ENCODE data around the gene AKAP13.

The AKAP13 gene

GRCh38 chr15:85595804-85596536, 215.6 kb downstream of the AKAP13 start:
- no peak for DNase-seq (ENCODE audit: low read depth)
- H3K4me3 ChIP-seq (ENCODE audit: low read depth, low read length): no peak overlapping the region

DNA sequence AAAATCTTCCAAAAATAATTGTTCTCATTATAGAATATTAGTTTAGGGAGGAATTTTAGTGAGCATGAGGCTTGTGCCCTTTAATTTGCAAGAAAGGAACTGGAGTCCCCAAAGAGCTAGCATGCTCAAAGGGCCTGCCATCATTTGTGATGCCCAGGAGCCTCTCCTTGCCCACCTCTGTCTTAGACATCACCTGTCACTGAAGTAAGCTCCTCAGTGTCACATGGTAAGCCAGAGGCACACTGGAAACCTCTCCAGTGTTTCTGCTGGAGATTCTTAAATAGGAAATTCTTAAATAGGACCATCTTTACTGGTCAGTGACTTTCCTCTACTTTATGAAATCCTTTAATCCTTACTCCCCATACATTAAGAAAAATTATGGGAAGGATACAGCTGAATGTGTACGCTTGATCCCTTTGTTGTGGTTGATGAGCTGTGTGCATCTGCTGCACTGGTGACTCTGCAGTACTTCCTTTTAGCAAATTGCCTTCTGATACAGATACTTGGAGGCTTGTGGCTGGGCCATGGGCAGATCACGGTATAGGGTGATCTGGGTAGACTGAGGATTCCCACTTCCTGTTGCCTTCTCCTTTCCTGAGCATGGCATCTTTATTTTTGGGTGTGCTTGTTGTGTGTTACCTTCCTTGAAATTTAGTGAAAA, 216.9 kb downstream of the AKAP13 start:
- DNase-seq (ENCODE audit: low read depth): no peak
- no peak overlapping the region for H3K4me3 ChIP-seq (ENCODE audit: low read depth, low read length)

DNA sequence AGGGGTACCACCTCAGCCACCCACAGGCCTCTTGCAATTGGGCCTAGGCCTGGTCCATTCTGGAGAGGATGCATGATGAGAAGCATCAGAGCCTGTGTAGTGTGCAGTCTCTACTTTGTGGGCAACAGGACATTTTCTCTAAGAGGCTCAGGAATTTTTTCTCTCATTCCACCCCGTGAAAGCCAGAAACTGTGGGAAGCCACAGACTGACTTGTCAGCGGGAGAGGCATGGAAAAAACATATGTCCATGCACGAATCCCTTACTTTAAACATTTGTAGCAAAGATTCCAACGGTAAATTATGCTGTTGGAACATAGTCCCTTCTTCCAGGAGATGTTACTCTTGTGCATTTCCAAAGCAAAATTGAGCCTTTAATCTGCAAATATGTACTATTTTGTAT, 217.8 kb downstream of the AKAP13 start:
- DNase-seq (ENCODE audit: low read depth): no peak

DNA sequence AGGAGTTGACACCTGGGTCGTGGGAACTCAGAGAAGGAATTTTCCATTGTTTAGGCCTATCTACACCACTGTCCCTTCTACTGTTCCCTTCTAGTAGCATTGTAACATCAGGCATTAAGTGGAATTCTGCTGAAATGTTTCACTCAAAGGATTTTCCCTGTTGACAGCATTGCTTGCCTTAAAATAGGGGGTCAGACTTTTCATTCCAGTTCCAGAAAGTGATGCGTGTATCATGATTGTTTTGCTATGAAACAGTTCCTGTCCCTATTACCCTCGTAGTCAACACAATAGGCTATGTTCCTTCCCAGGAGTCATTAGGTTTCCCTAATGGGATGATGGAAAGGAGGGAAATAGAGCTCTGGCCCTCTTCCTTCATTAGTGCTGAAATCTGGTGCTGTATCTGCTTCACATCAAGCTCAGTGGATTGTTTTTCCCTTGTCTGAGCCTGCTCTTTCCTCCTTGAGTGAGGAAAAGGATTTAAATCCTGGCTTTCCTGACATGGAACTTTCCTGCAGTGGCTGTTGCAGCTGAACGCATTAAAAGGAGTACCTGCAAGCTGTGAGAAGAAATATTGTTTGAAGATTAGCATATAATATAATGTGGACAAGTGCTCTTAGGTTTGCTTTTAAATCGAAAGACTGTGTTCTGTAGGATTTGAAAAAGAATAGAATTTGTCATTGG, 218.5 kb downstream of the AKAP13 start:
- H3K4me3 ChIP-seq (ENCODE audit: low read depth, low read length): no peak overlapping the region
- no peak for DNase-seq (ENCODE audit: low read depth)

More for the DNA sequence above, 217.8 kb downstream of the AKAP13 start:
- no peak overlapping the region for H3K4me3 ChIP-seq (ENCODE audit: low read depth, low read length)

GRCh38 chr15:85600001-85600400, 219.6 kb downstream of the AKAP13 start:
- no peak for DNase-seq (ENCODE audit: low read depth)
- H3K4me3 ChIP-seq (ENCODE audit: low read depth, low read length): no peak overlapping the region

DNA sequence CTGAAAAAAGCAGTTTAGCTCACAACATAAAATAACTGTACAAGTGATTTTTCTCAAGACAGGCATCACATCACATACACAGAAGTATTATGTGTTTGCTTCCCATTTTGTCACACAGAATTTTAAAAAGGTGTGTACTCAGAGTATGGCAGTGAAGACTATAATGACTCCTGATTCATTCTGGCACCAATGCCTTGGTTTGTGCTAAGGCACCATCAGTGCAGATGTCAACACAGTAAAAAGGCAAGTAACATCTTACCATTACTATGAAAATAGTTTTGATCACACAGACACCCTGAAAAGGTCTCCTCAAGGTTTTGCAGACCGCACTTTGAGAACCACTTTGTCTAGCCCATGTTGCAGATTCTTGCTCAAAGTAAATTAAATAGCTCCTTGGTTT, 222.8 kb downstream of the AKAP13 start:
- no peak overlapping the region for H3K4me3 ChIP-seq (ENCODE audit: low read depth, low read length)
- no peak for DNase-seq (ENCODE audit: low read depth)

- no peak overlapping the region for H3K4me3 ChIP-seq (ENCODE audit: low read depth, low read length)
- no peak for DNase-seq (ENCODE audit: low read depth)
These were observed 223.3 kb downstream of the AKAP13 start for GRCh38 chr15:85603703-85604102.

DNA sequence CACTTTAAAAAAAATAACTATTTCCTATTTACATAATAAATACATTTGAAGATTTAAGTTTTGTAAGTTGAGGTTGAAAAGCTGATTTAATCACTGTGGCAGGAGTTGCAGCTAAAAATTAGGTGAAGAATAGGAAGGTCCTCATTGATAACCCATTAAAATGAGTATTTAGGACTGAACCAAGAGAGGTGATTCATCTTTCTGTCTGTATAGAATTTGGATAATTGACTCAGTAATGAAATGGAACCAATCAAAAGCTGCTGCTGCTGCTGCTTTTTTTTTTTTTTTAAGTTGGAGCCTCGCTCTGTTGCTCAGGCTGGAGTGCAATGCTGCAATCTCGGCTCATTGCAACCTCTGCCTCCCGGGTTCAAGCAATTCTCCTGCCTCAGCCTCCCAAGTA, 223.8 kb downstream of the AKAP13 start:
- H3K4me3 ChIP-seq (ENCODE audit: low read depth, low read length): no peak overlapping the region
- DNase-seq (ENCODE audit: low read depth): no peak

GRCh38 chr15:85606738-85607137, 226.3 kb downstream of the AKAP13 start:
- no peak overlapping the region for H3K4me3 ChIP-seq (ENCODE audit: low read depth, low read length)
- no peak for DNase-seq (ENCODE audit: low read depth)

- no peak overlapping the region for H3K4me3 ChIP-seq (ENCODE audit: low read depth, low read length)
- DNase-seq (ENCODE audit: low read depth): no peak
These were observed 226.9 kb downstream of the AKAP13 start for GRCh38 chr15:85607141-85607806.

DNA sequence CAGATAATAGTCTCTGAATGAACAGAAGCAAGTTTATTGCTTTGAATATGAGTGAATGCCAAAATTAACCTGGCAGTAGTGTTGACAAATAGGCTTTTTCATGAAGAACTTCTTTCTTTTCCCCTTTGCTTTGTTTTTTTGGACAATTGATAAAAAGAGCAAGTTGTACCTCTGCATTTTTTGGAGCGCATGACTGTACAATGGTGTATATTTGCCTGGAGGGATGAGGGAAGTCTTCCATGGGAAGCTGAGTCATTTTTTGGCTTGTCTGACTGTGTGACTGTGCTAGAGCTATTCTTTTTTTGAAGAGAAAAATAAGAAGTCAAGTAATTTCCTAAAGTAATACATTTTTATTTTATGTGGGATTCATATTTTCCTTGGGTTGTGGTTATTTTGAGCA, 227.4 kb downstream of the AKAP13 start:
- no peak overlapping the region for H3K4me3 ChIP-seq (ENCODE audit: low read depth, low read length)
- DNase-seq (ENCODE audit: low read depth): no peak

DNA sequence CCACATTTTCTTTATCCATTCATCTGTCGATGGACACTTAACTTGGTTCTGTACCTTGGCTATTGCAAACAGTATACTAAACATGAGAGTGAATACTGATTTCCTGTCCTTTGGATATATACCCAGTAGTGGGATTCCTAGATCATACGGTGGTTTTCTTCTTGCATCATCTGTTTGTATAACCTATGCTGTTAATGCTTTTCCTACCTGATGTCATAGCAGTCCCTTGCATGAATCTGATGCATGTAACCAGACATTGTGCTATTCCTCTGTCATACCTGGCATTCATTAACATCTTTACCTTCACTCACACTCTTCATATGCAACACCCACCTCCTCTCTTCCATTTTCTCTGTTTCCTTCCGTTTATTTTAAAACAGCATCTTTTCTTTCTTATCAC, 229.1 kb downstream of the AKAP13 start:
- no peak overlapping the region for H3K4me3 ChIP-seq (ENCODE audit: low read depth, low read length)
- DNase-seq (ENCODE audit: low read depth): no peak

- no peak for DNase-seq (ENCODE audit: low read depth)
- no peak overlapping the region for H3K4me3 ChIP-seq (ENCODE audit: low read depth, low read length)
These were observed 231.0 kb downstream of the AKAP13 start for GRCh38 chr15:85611361-85611760.

GRCh38 chr15:85614059-85614458, 233.7 kb downstream of the AKAP13 start:
- no peak overlapping the region for H3K4me3 ChIP-seq (ENCODE audit: low read depth, low read length)
- DNase-seq (ENCODE audit: low read depth): no peak

DNA sequence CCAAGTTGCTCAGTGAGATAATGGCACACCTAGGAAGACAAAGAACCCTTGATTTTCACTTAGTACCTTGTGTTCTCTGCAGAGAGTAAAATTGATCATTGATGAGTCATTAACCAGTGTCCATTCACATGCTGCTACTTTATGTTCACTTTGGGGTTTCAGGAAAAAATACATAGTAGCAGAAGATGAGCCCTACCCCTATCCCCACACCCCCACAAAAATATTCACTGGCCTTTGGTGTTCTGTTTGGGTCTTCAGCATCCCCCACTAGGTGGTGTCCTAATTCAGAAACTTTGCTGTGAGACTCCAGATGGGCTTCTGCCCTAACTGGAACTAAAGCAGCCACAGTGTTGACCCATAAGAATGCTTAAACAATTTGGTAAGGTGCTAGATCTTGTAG, 235.5 kb downstream of the AKAP13 start:
- H3K4me3 ChIP-seq (ENCODE audit: low read depth, low read length): no peak overlapping the region
- no peak for DNase-seq (ENCODE audit: low read depth)

DNA sequence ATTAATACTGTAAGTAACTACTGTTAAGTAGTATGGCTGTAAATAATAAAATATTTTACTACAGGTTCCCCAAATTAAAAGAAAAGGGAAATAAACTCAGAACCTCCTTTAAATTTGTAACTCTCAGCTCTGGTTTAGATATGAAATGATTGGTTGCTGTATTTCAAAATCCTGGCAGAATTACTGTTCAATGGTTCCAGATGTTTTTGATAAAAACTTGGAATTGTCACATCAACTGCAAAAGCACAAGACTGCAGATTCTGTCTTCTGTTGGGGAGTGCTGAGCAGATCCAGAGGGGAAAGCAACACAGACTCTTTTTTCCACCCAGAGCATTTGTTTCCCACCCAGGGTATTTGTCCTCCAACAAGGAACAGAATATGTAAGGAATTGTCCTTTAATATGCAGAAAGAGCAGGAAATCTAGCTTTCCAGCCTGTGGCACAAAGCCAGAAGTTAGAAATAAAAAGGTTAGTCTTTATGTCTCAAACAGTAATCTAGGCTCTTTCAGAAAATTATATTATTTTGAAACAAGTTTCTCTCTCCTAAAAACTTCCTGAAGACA, 236.2 kb downstream of the AKAP13 start:
- no peak overlapping the region for H3K4me3 ChIP-seq (ENCODE audit: low read depth, low read length)
- DNase-seq (ENCODE audit: low read depth): no peak

DNA sequence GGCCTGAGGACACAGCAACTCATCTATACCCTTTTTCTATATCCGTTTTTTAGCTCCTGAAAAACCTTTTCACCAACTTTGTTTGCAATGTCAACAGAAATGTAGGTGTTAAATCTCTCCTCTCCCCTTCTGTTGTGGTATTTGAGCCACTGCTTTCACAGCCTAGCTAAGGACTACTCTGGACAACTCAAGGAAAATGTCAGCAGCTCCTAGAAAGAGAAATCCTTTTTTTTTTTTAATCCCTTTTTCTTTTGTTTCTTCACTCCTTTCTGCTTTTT, 237.8 kb downstream of the AKAP13 start:
- no peak for DNase-seq (ENCODE audit: low read depth)
- no peak overlapping the region for H3K4me3 ChIP-seq (ENCODE audit: low read depth, low read length)

- H3K4me3 ChIP-seq (ENCODE audit: low read depth, low read length): peak overlapping the region; percentile 48
- DNase-seq (ENCODE audit: low read depth): peak; percentile 98
These were observed 238.6 kb downstream of the AKAP13 start for GRCh38 chr15:85618956-85619491.

GRCh38 chr15:85619992-85620689, 239.7 kb downstream of the AKAP13 start:
- peak overlapping the region; percentile 48 for H3K4me3 ChIP-seq (ENCODE audit: low read depth, low read length)
- DNase-seq (ENCODE audit: low read depth): no peak
